Stimulated activated CD4-positive, alpha-beta T cell treated with anti-CD3 and anti-CD28 coated beads, Interleukin-12 subunit alpha, Interleukin-12 subunit beta, amount 100 ng/mL, for 24 hours (primary cell): ENCODE measurements around the gene RAI2.

ENCODE experiments used
- DNase-seq, 2 experiments: peaks; one replicate each; pipeline ENCODE4 v3.0.0-alpha.2; 2020; ENCODE audit warnings: low read depth in 2 of 2

Gene RAI2

DNA sequence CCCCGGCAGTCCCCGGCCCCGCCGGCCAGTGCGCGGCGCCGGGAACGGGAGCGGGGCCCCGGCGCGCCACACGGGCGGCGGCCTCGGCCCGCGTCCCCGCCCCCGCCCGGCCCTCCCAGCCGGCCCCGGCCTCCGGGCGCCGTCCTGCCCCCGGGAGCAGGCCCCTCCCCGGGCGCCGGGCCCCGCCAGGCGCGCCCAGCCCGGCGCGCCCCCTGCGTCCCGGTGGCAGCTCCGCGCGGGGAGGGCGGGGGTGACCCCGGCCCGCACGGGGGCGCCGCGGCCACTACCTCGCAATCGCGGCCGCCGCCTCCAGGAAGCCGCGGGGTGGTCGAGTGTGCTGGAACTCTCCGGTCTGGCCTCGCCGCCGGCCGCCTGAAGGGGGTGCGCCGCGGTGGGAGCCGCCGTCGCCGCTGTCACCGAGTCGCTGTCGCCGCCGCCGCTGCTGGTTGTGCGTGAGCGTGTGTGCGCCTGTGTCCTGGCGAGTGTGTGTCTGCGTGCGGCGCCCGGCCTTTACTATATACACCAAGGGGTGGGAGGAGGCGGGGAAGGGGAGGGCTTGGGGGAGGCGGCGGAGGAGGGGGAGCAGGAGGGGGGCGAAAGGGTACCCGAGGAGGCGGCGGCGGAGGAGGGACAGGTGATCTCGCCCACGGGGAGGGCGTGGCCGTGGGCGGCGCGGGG, at the start of gene RAI2:
RAI2 (minus strand) TSS at position 488 of the 678 bp plus-strand sequence. CDS start 59,288 bp downstream, outside the sequence.
- no peak for DNase-seq

GRCh38 chrX:17888421-17888820, 27.3 kb upstream of the RAI2 start:
- no peak for DNase-seq

- no peak for DNase-seq
Measured at GRCh38 chrX:17882680-17883079, 21.6 kb upstream of the RAI2 start.

DNA sequence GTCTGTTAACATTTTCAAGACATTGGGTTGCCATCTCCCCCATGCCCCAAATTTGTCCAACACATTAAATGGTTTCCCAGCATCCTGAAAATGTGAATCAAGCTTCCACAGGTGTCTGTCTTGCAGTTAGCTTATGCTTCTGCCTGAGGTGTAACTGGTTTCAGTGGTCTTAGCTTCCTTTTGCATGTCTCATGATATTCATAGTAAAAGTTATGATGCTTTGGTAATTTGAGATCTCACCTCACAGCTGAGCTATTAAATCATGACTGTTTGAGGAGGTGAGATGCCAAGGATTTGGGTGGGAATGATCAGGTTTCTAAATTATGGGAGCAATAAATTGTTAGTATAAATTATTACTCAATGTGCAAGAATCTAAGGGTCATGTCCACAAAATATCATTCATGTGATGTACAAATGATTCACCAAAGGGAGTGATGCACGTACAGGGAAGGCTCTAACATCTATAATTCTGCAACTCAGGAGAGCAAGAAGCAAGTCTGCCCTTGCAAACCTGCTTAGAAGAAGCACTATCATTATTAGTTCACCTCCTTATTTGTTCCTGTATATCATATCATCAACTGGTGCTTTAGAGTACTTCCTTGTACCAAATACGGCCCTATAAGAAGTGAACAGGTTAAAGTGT, 17.1 kb upstream of the RAI2 start:
- no peak for DNase-seq

GRCh38 chrX:17876135-17876534, 15.0 kb upstream of the RAI2 start:
- DNase-seq: no peak

- DNase-seq: no peak
Measured at GRCh38 chrX:17869580-17869979, 8.5 kb upstream of the RAI2 start.

- DNase-seq: no peak
Measured at GRCh38 chrX:17861489-17862011, 452 bp upstream of the RAI2 start.

DNA sequence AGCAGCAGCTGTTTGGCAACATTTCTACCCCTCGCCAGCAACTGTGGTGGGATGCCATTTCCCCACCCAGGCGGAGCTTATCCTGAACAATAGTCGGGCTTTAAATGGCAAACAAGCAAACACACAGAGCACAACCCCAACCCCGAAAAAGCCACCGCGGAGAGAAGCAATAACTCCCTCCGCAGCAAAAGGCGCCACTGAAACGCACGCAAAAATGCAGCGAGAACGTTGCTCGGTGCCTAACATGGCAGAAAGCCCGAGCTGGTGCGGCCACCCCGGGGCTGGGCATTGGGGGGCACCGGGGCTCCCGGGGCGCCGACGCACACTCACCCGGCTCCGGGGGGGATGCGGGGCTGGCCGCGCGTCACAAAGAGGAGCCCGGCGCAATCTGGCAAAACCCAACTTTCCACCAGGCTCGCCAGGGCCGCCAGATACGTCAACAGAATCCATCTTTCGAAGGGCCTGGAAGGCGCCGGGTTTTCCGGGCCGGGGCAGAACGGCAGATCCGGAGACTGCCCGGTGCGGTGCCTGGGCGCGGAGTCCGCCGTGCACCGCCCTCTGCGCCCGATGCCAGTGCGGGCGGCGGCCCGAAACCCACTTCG, 818 bp downstream of the RAI2 start:
- DNase-seq: no peak

- no peak for DNase-seq
Measured at GRCh38 chrX:17859609-17860178, 1.4 kb downstream of the RAI2 start.

DNA sequence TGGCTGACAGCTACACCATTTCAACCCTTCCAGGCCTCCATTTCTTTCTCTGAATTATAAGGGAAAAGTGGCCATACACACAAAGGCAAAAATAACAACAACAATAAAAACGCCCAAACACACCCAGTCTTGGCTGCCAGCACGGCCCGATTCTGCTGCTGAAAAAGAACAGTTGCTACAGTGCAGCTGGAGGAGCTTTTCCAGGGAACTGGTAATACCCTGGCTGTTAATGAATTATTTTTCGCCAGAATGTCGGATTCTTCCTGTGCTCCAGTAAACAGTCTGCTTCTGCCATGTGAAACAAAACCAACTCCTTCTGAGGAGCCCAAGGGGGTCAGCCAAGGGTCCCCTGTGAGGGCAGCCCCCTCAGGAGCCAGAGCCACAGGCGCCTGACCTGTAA, 6.6 kb downstream of the RAI2 start:
- no peak for DNase-seq

DNA sequence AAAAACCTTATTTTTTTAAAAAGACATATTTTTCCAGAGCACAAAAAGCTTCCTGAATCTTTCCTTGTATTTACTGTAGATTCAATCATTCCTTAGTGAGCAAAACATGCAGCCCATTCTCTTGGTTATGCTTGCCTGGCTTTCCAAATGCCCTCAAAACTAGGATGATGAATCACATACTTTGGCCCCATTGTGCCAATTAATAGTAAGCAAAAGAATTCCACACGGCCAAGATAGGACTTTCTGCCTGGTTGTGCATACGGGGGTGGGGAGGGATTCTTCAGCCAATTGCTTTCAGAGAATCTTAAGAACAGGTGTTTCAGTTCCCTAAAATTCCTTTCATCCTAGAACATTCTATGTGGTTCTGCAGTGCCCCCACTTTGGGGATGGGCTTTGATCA, 7.0 kb downstream of the RAI2 start:
- DNase-seq: no peak

DNA sequence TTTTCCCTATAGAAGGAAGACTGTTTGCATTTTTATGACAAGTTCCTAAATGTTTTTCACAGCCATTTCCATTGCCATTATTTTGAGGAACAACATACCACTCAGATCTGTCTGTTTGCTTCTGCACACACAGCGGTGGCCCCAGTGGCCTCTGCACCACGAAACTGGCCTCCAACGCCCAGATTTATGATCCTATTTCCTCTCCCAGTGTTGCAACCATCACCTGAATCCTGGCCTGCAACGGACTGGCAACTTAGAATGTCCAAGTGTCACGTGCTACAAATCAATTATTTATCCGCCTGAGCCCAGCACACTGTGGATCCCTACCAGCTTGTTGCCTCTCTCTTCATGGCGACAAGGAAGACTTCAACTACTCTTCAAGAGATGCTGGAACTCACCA, 9.2 kb downstream of the RAI2 start:
- no peak for DNase-seq

- DNase-seq: no peak
Measured at GRCh38 chrX:17848545-17849265, 12.4 kb downstream of the RAI2 start.

DNA sequence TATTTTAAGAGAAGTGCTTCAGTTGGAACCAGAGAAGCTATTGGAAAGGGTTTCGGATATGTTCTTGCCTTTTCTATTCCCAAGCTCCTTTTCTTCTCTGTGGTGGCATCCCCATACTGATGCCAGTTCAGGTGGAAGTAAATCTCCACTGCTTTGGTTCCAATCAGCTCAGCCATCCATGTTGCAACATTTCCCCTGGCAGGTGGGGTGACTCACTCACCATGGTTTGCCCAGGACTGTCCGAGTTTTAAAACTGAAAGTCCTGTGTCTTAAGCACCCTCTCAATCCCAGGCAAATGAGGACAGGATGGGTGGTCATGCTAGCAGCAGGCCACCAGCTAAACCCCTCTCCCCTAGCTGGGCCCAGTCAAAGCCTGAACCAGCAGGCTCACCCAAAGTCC, 15.1 kb downstream of the RAI2 start:
- no peak for DNase-seq

GRCh38 chrX:17844236-17844635, 16.9 kb downstream of the RAI2 start:
- no peak for DNase-seq

GRCh38 chrX:17842769-17843525, 18.2 kb downstream of the RAI2 start:
- DNase-seq: no peak

GRCh38 chrX:17839269-17839668, 21.8 kb downstream of the RAI2 start:
- DNase-seq: no peak

DNA sequence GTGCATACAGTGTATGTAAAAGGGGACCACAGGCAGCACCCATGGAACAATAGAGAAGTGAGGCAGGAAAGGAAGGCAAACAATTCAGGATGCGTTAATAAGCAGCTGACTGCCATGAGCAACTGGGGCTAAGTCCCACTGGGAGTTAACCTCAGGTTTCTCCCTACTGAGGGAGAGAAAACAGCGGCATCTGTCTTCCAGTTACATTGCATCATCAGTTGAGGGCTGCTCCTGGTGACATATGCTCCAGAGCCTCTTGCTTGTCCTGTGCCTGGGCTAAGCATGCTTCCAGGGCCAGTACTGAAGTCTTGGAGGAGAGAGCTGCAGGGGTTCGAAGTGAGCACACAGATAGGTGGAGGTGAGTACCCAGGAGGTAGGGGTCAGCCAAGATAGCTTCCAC, 24.3 kb downstream of the RAI2 start:
- DNase-seq: no peak

- DNase-seq: no peak
Measured at GRCh38 chrX:17833954-17834353, 27.1 kb downstream of the RAI2 start.

DNA sequence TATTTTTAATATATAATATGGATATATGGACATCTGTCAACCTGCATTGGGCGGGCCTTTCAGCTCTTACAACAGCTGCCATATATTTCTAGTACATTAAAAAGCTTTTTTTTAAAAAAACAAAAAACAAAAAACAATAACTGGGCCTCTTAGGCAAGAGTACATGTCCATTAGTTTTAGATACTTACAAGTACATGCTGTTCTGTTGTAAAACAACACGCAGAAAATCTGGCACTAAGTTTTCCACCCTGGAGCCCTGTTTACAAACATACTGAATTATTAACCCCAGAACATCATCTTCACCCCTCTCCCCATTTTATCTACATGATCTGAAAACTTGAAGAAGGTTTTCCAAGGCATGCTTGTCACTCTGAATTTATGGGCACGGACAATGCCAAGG, 29.8 kb downstream of the RAI2 start:
- no peak for DNase-seq

DNA sequence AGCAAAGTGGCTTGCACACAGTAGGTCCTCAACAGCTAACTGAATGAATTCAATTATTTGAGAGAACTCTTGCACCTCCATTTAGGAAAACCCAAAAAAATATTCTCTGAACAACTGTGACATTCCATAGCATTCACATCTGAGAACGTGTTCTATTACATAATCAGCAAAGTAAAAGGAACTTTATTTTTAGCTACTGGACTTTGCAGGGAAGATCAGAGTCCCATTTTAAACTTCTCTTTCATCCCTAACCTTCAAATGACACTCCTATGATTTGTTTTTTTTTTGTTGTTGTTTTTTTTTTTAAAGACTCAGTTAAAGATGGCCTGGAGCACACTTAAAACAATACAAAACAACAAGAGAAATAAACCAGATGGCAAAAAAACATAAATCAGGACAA, 30.9 kb downstream of the RAI2 start:
- no peak for DNase-seq
